ENCODE measurements around the gene POTEH. TPM values are rescaled to one million over a fixed set of nuclear protein-coding genes. Genes with fewer than 3 reads are reported as not detected.
"Not testable (repeated sequence)": the region's sequence is repeated elsewhere in the genome, so short reads cannot be mapped to it uniquely, and the experiment has no call there.

POTEH gene
- total RNA-seq, 1 experiment from 2014 or later = 0.24 TPM

DNA sequence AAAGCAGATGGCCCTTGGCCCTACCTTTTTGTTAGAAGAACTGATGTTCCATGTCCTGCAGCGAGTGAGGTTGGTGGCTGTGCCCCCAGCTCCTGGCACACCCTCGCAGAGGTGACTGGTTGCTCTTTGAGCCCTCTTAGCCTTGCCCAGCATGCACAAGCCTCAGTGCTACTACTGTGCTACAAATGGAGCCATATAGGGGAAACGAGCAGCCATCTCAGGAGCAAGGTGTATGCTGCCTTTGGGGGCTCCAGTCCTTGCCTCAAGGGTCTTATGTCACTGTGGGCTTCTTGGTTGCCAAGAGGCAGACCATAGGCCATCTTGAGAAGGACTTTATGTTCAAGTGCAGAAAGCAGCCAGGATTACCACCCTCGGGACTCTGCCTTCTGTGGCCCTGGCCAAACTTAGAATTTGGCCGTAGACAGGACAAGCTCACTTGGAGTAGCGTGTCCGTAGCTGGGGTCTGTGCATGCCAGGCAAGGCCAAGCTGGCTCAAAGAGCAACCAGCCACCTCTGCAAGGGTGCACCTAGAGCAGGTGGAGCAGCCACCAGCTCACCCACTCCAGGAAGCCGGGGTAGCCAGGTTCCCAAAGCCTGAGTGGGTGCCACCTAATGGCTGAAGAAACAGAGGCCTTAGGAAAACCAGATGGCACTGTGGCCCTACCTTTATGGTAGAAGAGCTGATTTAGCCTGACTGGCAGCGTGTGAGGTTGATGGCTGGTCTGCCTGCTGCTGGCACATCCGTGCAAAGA, 48.5 kb downstream of the POTEH start:
- not testable (repeated sequence) for DNase-seq (ENCODE audit: low read depth)

GRCh38 chr22:15738909-15739391, 49.1 kb downstream of the POTEH start:
- not testable (repeated sequence) for DNase-seq (ENCODE audit: low read depth)

- not testable (repeated sequence) for DNase-seq (ENCODE audit: low read depth)
These were observed 58.0 kb downstream of the POTEH start for GRCh38 chr22:15747636-15748323.

DNA sequence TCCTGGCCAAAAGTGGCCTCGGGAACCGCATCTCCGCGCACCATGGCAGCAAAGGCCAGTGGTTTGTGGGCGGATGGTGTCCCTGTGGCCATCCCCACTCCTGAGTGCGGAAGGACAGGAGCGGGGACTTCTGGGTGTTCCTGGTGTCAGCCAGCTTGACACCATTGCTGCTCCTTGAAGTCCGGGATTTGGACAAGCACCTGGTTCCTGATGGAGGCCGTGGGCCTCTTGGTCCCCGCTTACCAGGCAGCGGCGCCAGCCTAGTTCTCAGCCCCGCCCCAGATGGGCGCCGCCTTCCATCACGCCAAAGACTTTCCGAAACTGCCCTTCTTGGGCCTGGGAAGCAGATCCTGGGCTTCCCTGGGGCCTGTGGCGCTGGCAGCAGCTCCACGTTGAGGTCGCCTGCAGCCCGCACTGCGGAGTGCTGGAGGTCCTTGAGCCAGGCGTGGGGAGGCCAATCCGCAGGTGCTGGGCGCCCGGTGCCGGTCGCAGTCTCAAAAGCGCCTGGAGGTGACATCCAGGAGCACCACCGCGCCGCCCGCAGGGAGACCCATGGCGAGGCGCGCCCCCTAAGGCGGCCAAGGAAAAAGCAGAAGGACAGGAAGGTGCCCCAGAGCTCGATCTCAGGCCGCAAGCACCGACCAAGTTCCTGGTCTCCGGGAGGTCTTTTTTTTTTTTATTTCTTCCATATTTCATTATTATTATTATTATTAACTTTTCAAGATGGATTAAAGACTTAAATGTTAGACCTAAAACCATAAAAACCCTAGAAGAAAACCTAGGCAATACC, 59.5 kb downstream of the POTEH start:
- DNase-seq (ENCODE audit: low read depth) = not testable (repeated sequence)

DNA sequence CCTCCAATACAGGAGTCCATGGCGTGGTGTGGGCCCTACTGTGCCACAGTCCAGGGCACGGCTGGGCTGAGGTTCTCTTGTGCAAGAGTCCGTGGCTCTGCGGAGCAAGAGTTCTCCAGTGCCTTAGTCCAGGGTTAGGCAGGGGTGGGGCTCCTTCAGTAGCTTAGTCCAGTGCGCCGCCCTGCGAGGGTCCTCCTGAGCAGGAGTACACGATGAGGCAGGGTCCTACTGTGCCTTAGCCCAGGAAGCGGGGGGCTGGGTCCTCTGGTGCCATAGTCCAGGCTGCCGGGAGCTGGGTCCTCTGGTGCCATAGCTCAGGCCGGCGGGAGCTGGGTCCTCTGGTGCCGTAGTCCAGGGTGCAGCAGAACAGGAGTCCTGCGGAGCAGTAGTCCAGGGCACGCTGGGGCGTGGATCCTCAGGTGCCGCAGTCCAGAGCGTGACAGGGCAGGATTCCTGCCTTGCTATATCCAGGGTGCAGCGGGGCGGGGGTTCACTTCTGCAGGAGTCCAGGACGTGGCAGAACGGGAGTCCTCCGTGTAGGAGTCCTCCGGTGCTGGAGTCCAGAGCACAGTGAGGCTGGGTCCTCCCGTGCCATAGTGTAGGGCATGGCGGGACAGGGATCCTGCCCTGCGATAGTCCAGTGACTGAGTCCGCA, 69.7 kb downstream of the POTEH start:
- DNase-seq (ENCODE audit: low read depth) = not testable (repeated sequence)

DNA sequence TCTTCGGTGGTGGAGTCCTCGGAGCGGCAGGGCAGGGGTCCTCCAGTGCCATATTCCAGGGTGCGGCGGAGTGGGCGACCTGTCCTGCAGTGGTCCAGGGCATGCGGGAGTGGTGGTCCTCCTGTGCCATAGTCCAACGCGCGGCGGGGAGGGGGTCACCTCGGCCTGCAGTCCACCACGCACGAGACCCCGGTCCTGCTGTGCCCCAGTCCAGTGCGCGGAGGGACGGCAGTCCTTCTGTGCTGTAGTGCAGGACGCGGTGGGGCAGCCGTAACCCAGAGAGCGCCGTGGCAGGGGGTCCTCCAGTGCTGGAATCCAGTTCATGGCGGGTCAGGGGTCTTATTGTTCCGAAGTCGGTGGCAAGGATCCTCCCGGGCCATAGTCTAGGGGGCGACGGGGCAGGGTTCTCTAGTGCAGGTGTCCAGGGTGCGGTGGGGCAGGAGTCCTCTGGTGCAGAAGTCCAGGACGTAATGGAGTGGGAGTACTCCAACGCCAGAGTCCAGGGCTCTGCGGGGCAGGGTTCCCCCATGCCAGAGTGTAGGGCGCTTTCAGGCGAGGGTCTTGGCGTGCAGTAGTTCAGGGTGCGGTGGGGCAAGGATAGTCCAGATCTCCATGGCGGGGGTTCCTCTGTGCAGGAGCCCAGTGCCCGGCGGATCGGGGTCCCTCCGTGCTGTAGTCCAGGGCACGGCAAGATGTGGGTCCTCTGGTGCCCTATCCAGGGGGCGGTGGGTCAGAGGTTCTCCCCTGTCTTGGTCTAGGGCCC, 70.7 kb downstream of the POTEH start:
- not testable (repeated sequence) for DNase-seq (ENCODE audit: low read depth)

- peak; percentile 58 for DNase-seq (ENCODE audit: low read depth)
These were observed 71.4 kb downstream of the POTEH start for GRCh38 chr22:15761151-15761777.

DNA sequence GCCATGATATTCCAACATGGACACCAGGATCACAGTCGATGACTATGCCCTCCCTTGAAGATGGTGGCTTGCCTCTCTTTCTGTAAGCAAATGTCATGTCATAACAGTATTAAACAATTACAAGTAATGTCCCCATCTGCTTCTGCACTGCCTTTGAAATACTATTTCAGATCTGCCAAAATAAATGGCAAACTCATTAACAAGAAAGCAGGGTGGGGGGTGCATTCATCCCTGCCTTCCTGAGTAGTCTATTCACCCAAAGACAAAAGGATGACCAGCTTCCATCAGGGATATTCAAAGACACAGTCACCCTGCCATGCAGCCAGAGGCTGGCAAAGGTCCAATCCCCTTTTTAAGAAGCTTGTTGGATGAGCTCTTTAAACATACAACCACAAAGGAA, 73.7 kb downstream of the POTEH start:
- DNase-seq (ENCODE audit: low read depth) = not testable (repeated sequence)

Other genes with a start within 250 kb of the POTEH start
- gene OR11H1, start 161.8 kb upstream of the POTEH start, total RNA-seq (2014; rRNA removed; shearing (Covaris generic)) = not detected in 2 replicates